Upper lobe of right lung (tissue), 1 donor: Measurements from ENCODE around the gene RIPPLY3. TPM values are rescaled to one million over a fixed set of nuclear protein-coding genes. Genes with fewer than 3 reads are reported as not detected.

Experiments used
- ATAC-seq: fragments of 200-7000 bp; cut with Tn5 transposase; one replicate; pipeline ENCODE4 v1.9.1; 2020; ENCODE audit warnings: mild to moderate bottlenecking, moderate library complexity
- DNase-seq: peaks from one replicate; pipeline ENCODE4 v3.0.0-alpha.2; 2020
- H3K27ac ChIP-seq: fragments of 200-600 bp; one replicate; pipeline ENCODE4 v1.8.0; 2022
- H3K27me3 ChIP-seq: fragments of 200-600 bp; one replicate; pipeline ENCODE4 v1.8.0; 2022; ENCODE audit warnings: mild to moderate bottlenecking
- H3K36me3 ChIP-seq: fragments of 200-600 bp; one replicate; pipeline ENCODE4 v1.8.0; 2022
- H3K4me1 ChIP-seq: fragments of 200-600 bp; one replicate; pipeline ENCODE4 v1.8.0; 2022
- H3K4me3 ChIP-seq: fragments of 200-600 bp; one replicate; pipeline ENCODE4 v1.8.0; 2022; ENCODE audit warnings: mild to moderate bottlenecking
- H3K9me3 ChIP-seq: fragments of 200-600 bp; one replicate; pipeline ENCODE4 v1.8.0; 2022
- intact Hi-C: fragments of 100-400 bp; cut with DNase I; formaldehyde crosslinking; loops from one replicate; pipeline ENCODE4 v1.11.0; 2022
- total RNA-seq: library from RNA; stranded (reverse); fragmentation: NEBNext Ultra II Directional; extraction: Animal tissue kit (Norgen Biotek cat#: 25700); gene quantifications from one replicate; pipeline ENCODE4 v1.2.1, GENCODE V29; 2021
- TF ChIP-seq, protein P1 (sequence below): fragments of 200-600 bp; IDR thresholded peaks from one replicate; pipeline ENCODE4 v1.8.0; 2022; ENCODE audit warnings: antibody characterized with exemption
- donor health status: DM: no; HTN: yes; CAD: no; lungs with severe emphysema.

Gene RIPPLY3
- total RNA-seq, 1 donor from 2014 or later, result not detected

DNA sequence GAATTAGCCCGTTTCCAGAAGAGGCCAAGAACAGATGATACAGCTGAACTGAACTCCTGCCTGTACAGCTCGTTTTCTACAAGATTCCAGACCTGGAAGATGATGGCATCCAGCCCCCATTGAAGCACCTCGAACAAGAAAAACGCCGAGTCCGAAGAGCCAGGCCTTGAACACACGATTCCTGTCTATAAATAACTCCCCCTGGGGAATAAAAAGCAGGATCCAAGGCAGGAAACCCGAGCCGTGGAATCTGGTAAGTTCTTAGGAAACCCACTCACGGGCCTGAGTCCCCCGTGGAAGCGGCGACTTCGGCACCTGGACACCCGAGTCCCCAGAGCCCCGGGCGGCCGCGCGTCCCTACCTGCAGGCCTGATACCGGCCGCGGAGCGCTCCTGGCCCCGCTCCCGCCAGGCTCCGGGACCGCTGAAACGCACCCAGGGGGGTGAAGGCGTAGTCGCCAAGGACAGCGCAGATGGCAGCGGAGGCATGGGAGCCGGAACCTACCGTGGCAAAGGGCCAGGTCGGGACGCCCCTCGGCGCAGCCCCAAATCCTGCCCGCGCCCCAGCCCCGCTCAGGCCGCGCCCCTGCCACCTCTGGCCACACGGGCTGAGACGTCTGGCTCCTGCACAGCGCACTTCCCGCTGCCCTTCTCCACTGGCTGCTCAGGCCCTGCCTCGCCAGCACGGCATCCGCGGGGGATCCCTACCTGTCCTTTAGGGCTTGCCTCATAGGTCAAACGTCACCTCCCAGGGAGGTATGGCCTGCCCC lies 26.0 kb upstream of the RIPPLY3 start:
- Histone ChIP-seq H3K4me1 (peaks cover 14% of the 10 kb centered on the region), H3K27ac (peak overlapping the region; percentile 5), H3K36me3 (no peaks in the 10 kb centered on the region), H3K9me3 (no peaks in the 10 kb centered on the region), H3K27me3 (no peaks in the 10 kb centered on the region), H3K4me3 (peak overlapping the region; percentile 53)
- intact Hi-C loops, result no loop called here
- TF ChIP-seq, protein P1, sequence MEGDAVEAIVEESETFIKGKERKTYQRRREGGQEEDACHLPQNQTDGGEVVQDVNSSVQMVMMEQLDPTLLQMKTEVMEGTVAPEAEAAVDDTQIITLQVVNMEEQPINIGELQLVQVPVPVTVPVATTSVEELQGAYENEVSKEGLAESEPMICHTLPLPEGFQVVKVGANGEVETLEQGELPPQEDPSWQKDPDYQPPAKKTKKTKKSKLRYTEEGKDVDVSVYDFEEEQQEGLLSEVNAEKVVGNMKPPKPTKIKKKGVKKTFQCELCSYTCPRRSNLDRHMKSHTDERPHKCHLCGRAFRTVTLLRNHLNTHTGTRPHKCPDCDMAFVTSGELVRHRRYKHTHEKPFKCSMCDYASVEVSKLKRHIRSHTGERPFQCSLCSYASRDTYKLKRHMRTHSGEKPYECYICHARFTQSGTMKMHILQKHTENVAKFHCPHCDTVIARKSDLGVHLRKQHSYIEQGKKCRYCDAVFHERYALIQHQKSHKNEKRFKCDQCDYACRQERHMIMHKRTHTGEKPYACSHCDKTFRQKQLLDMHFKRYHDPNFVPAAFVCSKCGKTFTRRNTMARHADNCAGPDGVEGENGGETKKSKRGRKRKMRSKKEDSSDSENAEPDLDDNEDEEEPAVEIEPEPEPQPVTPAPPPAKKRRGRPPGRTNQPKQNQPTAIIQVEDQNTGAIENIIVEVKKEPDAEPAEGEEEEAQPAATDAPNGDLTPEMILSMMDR, result no peak
- DNase-seq, result peak; percentile 78
- peak; percentile 91 for ATAC-seq

DNA sequence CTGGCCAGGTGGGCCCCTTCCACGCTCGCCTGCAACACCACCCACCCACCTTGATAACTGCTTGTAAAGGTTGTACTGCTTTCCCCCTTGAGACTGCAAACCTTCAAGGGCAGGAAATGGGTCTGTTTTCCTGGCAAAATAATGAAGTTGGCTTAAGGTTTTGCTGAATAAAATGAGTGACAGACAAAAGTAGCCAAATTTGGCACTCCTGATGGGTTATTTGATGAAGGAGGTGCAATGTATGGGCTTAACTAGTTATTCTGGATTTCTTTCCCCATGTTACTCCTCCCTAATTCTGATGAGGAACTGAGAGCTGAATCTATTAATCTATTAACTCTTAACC lies 25.5 kb upstream of the RIPPLY3 start:
- peak overlapping the region; percentile 53 for H3K4me3 ChIP-seq
- intact Hi-C loops, result no loop called here
- peaks cover 14% of the 10 kb centered on the region for H3K4me1 ChIP-seq
- no peaks in the 10 kb centered on the region for H3K9me3 ChIP-seq
- H3K27ac ChIP-seq, result peak overlapping the region; percentile 5
- TF ChIP-seq, protein P1, result no peak
- ATAC-seq, result no peak
- DNase-seq, result no peak
- H3K27me3 ChIP-seq, result no peaks in the 10 kb centered on the region
- H3K36me3 ChIP-seq, result no peaks in the 10 kb centered on the region

DNA sequence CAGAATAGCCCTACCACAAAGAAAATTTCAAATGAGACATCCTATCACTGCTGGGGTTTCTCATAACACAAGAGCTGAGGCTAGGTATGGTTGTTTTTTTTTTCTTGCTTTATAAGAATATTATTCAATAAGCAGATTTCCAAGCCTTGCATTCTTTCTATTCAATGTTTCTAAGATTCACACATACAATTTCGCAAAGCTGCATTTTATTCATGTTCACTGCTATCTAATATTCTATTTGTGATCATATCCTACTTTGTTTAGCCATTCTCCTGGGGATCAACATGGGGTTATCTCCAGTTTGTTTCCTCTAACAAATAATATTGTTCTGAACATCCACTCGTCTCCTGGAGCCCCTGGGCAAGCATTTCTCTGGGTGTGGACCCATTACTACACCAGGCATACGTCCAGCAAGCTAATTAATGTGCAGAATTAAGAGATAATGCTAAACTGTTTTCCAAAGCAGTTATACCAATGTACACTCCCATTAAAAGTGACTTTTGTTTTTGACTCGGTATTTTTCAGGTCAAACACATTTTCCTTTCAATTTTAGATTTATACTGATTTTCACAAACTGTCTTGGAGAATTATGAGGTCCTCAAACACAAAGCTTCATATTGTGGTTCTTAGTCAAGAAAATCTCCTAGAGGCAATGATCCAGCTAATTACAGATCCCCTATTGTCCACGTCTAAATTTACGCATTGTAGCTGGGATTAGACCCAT lies 24.4 kb upstream of the RIPPLY3 start:
- Histone ChIP-seq H3K9me3 (no peaks in the 10 kb centered on the region), H3K27ac (no peak overlapping the region), H3K4me3 (no peak overlapping the region), H3K4me1 (peaks cover 7% of the 10 kb centered on the region), H3K36me3 (no peaks in the 10 kb centered on the region), H3K27me3 (no peaks in the 10 kb centered on the region)
- TF ChIP-seq, protein P1, result no peak
- ATAC-seq (no peak), DNase-seq (no peak)
- intact Hi-C loops, result no loop called here

DNA sequence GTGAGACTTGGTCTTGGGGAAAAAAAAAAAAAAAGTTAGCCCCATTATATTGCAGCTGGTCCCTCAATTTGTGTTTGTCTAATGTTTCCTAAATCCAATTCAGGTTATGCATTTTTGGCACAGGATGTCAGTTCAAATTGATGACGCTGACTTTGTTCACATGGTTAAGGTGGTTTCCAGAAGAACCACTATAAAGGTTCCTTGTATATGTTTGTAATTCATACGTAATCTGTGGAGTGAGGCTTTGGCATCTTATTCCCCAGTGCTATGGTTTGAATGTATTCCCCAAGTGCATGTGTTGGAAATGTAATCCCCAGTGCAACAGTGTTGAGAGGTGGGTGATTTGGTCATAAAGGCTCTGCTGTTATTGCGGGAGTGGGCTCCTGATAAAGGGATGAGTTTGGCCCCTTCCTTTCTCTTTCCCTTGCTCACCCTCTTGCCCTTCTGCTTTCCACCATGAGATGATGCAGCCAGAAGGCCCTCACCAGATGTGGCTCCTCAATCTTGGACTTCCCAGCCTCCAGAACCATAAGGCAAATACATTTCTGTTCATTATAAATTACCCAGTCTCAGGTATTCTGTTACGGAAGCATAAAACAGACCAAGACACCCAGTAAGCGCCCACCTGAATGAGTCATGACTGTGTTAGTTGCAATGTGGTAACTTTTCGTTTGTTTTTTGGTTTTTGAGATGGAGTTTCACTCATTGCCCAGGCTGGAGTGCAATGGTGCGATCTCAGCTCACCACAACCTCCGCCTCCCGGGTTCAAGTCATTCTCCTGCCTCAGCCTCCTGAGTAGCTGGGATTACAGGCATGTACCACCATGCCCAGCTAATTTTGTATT lies 20.5 kb upstream of the RIPPLY3 start:
- no peaks in the 10 kb centered on the region for H3K9me3 ChIP-seq
- ATAC-seq, result no peak
- no peak for DNase-seq

DNA sequence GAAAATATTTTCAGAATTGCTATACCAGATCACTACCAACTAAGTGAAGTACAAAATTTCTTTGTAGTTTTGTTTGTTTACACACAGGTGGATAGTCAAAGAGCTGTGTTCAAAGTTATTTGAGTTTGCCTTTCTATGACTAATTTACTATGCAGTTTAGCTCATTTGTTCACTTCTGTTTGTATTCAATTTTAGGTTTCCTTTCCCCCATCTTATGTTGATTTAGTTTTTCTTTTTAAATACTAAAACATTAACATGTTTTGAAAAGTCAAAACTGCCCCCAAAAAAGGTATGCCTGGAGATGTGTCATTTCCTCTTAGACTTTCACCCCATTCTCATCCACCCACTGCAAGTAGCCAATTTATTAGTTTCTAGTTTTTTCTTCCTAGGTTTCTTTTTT lies 18.7 kb upstream of the RIPPLY3 start:
- ATAC-seq (no peak), DNase-seq (no peak)
- TF ChIP-seq, protein P1, result no peak
- Histone ChIP-seq H3K4me1 (no peaks in the 10 kb centered on the region), H3K36me3 (no peaks in the 10 kb centered on the region), H3K27ac (no peak overlapping the region), H3K9me3 (no peaks in the 10 kb centered on the region), H3K4me3 (no peak overlapping the region), H3K27me3 (no peaks in the 10 kb centered on the region)
- intact Hi-C loops, result no loop called here

More for the DNA sequence above, 20.5 kb upstream of the RIPPLY3 start:
- TF ChIP-seq, protein P1, result no peak
- Histone ChIP-seq H3K4me3 (no peak overlapping the region), H3K27ac (no peak overlapping the region), H3K36me3 (no peaks in the 10 kb centered on the region), H3K4me1 (no peaks in the 10 kb centered on the region), H3K27me3 (no peaks in the 10 kb centered on the region)
- intact Hi-C loops, result no loop called here
